HepG2 (cell line): Measurements from ENCODE around the gene POMT1. TPM values are rescaled to one million over a fixed set of nuclear protein-coding genes. Genes with fewer than 3 reads are reported as not detected.
A peak's percentile ranks its signal among the peaks of the same experiment; 100 is the strongest.

ENCODE experiments used
- ATAC-seq: fragments of 200-7000 bp; cut with Tn5 transposase; 3 replicates; pipeline ENCODE4 v1.9.1; 2020; ENCODE audit warnings: mild to moderate bottlenecking, moderate library complexity
- Bru-seq: library from RNA; stranded (reverse); fragments of 400-500 nt; gene quantifications from one replicate; lab custom pipeline; 2021; lab: Mats Ljungman, UMichigan
- BruChase-seq, 2 experiments: library from RNA; stranded (reverse); fragments of 400-500 nt; gene quantifications; one replicate each; lab custom pipeline; 2021; lab: Mats Ljungman, UMichigan
- BruUV-seq: library from RNA; stranded (reverse); fragments of 400-500 nt; replicated peaks from 2 replicates; lab custom pipeline; 2021; lab: Mats Ljungman, UMichigan
- CTCF ChIA-PET: fragments of 300-600 bp; formaldehyde crosslinking; extraction: SDS; loops from one replicate; lab custom pipeline; 2021; ENCODE audit warnings: low total read pairs, inconsistent platforms, low intra/inter-chr PET ratio; lab: Yijun Ruan, JAX
- POLR2A ChIA-PET: fragments of 350-600 bp; sonication (Branson Sonifier 250); formaldehyde crosslinking; loops from one replicate; lab custom pipeline; 2020; ENCODE audit warnings: antibody characterized with exemption, inconsistent platforms; lab: Yijun Ruan, JAX
- DNase-seq: peaks from one replicate; pipeline ENCODE4 v3.0.0-alpha.2; 2015; ENCODE audit warnings: low spot score
- FAIRE-seq: peaks from 3 replicates; lab custom pipeline; 2011; peaks lifted over from hg19 to GRCh38; lab: Jason Lieb, UNC
- H2AFZ ChIP-seq: one replicate; pipeline ENCODE4 v1.6.1; 2011; ENCODE audit warnings: low read length, inconsistent platforms
- H3K27ac ChIP-seq: fragments of 300-600 bp; 3 replicates; pipeline ENCODE4 v1.8.0; 2011; ENCODE audit warnings: mixed run types, mild to moderate bottlenecking, mixed read lengths, low read length, inconsistent platforms; ENCODE audit not compliant: insufficient read depth; ENCODE audit errors: extremely low read length
- H3K27me3 ChIP-seq, 2 experiments: fragments of 200-600 bp in 1 of 2; 2 replicates in 1 of 2; 3 replicates in 1 of 2; pipeline versions ENCODE4 v1.6.0 to v1.8.0; 2011; ENCODE audit warnings: low read length in 2 of 2, mild to moderate bottlenecking in 2 of 2, moderate library complexity in 2 of 2, inconsistent platforms in 1 of 2; ENCODE audit not compliant: insufficient read depth in 2 of 2, control insufficient read depth in 1 of 2
- H3K36me3 ChIP-seq, 2 experiments: fragments of 200-600 bp in 1 of 2; replicated peaks in 1 of 2; 2 replicates in 1 of 2; 3 replicates in 1 of 2; pipeline versions ENCODE4 v1.5.1 to v1.8.0; 2011; ENCODE audit warnings: low read length in 2 of 2, inconsistent platforms in 1 of 2; ENCODE audit not compliant: insufficient read depth in 2 of 2, control insufficient read depth in 1 of 2
- H3K4me1 ChIP-seq: 2 replicates; pipeline ENCODE4 v1.5.1; 2012; ENCODE audit warnings: low read length, inconsistent platforms; ENCODE audit not compliant: insufficient read depth
- H3K4me2 ChIP-seq: 2 replicates; pipeline ENCODE4 v1.6.0; 2011; ENCODE audit warnings: low read depth, low read length, inconsistent platforms
- H3K4me3 ChIP-seq, 3 experiments: fragments of 200-600 bp in 1 of 3; sonication (generic), shearing (Covaris generic) in 1 of 3; replicated peaks in 1 of 3; 2 replicates each; pipeline ENCODE4 v1.5.1; 2011 to 2016; ENCODE audit warnings: low read length in 3 of 3, inconsistent platforms in 2 of 3, low read depth in 2 of 3, mild to moderate bottlenecking in 2 of 3, control low read depth in 1 of 3, mixed read lengths in 1 of 3; ENCODE audit not compliant: insufficient read depth in 1 of 3
- H3K79me2 ChIP-seq: one replicate; pipeline ENCODE4 v1.6.1; 2011; ENCODE audit warnings: low read length, inconsistent platforms; ENCODE audit not compliant: insufficient read depth
- H3K9ac ChIP-seq: 2 replicates; pipeline ENCODE4 v1.6.0; 2011; ENCODE audit warnings: mild to moderate bottlenecking, low read depth, low read length, inconsistent platforms; ENCODE audit not compliant: insufficient read depth
- H3K9me3 ChIP-seq: 2 replicates; pipeline ENCODE4 v1.5.1; 2012; ENCODE audit warnings: mild to moderate bottlenecking, low read length
- H4K20me1 ChIP-seq: 2 replicates; pipeline ENCODE4 v1.6.0; 2011; ENCODE audit warnings: inconsistent platforms, mild to moderate bottlenecking, low read length, moderate library complexity; ENCODE audit not compliant: insufficient read depth
- AGO2 ChIP-seq: fragments of 200-400 bp; formaldehyde crosslinking; optimal IDR thresholded peaks from 2 replicates; pipeline ENCODE3; 2017; ENCODE audit warnings: mild to moderate bottlenecking, low read depth, low read length, moderate library complexity
- FOSL1 ChIP-seq: sonication (generic); formaldehyde crosslinking; IDR thresholded peaks from 2 replicates; pipeline ENCODE4 v1.9.0; 2021; ENCODE audit warnings: missing genetic modification reagents, borderline replicate concordance
- MTA1 ChIP-seq: sonication (generic); formaldehyde crosslinking; IDR thresholded peaks from 2 replicates; pipeline ENCODE4 v1.4.0; 2020; ENCODE audit warnings: missing genetic modification reagents, mild to moderate bottlenecking, borderline replicate concordance
- ZHX2 ChIP-seq, 2 experiments: sonication (generic) in 1 of 2; formaldehyde crosslinking in 1 of 2; IDR thresholded peaks; 2 replicates each; pipeline versions ENCODE4 v1.6.1 to v1.9.0; 2014 to 2022; ENCODE audit warnings: antibody characterized with exemption in 1 of 2, borderline replicate concordance in 1 of 2, inconsistent platforms in 1 of 2, low read depth in 1 of 2, missing genetic modification reagents in 1 of 2
- WGBS: methylation state at CpG from one replicate; pipeline ENCODE4 v1.1.6; 2017; ENCODE audit warnings: low lambda C conversion rate; 5-methylcytosine and 5-hydroxymethylcytosine counted together
- in situ Hi-C: cut with HindIII; loops from 2 replicates; pipeline ENCODE4 v1.10.0; 2017; ENCODE audit warnings: low pct_unique_long_range_greater_than_20kb; ENCODE audit not compliant: extremely low pct_ligation_motif_present
- intact Hi-C: fragments of 100-400 bp; cut with micrococcal nuclease; formaldehyde crosslinking; loops from one replicate; pipeline ENCODE4 v1.10.0; 2022; ENCODE audit not compliant: unreplicated experiment
- long read RNA-seq, 2 experiments: library from RNA in 1 of 2; library from polyadenylated mRNA in 1 of 2; stranded (forward) in 1 of 2; unstranded in 1 of 2; transcript quantifications; one replicate each; pipeline ENCODE4 v2.0.0, GENCODE V29; 2019 to 2022
- polyA minus RNA-seq, 3 experiments: library from RNA; depleted of rRNA, polyadenylated mRNA; stranded (reverse); fragments of >200 nt; gene quantifications; 2 replicates each; pipeline ENCODE4 v1.2.3, GENCODE V29; 2011; ENCODE audit warnings: low replicate concordance in 1 of 3
- polyA plus RNA-seq, 8 experiments: library from polyadenylated mRNA; depleted of rRNA in 3 of 8; stranded (reverse) in 7 of 8; unstranded in 1 of 8; fragments of >200 nt; fragmentation: Illumina TruSeq in 4 of 8; extraction: Trizol in 4 of 8; gene quantifications; 2 replicates each; pipeline versions ENCODE4 v1.2.1 to v1.2.3, GENCODE V29; 2011 to 2016; ENCODE audit warnings: low read depth in 4 of 8, missing spikeins in 1 of 8, mixed read lengths in 1 of 8; ENCODE audit not compliant: insufficient read depth in 1 of 8
- total RNA-seq, 5 experiments: library from RNA; depleted of rRNA; stranded (reverse); fragments of >200 nt; fragmentation: Illumina TruSeq; extraction: Trizol; gene quantifications; 2 replicates each; pipeline ENCODE4 v1.2.3, GENCODE V29; 2016; ENCODE audit warnings: low read depth in 1 of 5

POMT1 gene, protein sequence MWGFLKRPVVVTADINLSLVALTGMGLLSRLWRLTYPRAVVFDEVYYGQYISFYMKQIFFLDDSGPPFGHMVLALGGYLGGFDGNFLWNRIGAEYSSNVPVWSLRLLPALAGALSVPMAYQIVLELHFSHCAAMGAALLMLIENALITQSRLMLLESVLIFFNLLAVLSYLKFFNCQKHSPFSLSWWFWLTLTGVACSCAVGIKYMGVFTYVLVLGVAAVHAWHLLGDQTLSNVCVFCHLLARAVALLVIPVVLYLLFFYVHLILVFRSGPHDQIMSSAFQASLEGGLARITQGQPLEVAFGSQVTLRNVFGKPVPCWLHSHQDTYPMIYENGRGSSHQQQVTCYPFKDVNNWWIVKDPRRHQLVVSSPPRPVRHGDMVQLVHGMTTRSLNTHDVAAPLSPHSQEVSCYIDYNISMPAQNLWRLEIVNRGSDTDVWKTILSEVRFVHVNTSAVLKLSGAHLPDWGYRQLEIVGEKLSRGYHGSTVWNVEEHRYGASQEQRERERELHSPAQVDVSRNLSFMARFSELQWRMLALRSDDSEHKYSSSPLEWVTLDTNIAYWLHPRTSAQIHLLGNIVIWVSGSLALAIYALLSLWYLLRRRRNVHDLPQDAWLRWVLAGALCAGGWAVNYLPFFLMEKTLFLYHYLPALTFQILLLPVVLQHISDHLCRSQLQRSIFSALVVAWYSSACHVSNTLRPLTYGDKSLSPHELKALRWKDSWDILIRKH
- total RNA-seq (2016; rRNA removed; fragmentation: Illumina TruSeq; extraction: Trizol) (6.3 and 21.6 TPM in 2 replicates), polyA plus RNA-seq (2011; rRNA removed) (22.7 and 27.1 TPM in 2 replicates), polyA minus RNA-seq (2011; rRNA and poly(A)+ RNA removed; ENCODE audit: low replicate concordance) (18.6 and 32.0 TPM in 2 replicates), Bru-seq, nascent RNA (percentile 46 among the genes with signal in this experiment), BruChase-seq, experiment 1, labeled RNA remaining after a 6-hour chase (percentile 71 among the genes with signal in this experiment), BruChase-seq, experiment 2, labeled RNA remaining after a 2-hour chase (percentile 63 among the genes with signal in this experiment)
- total RNA-seq (2016; cell fraction: cytosol; rRNA removed; fragmentation: Illumina TruSeq; extraction: Trizol; ENCODE audit: low read depth) = 5.0 and 6.5 TPM in 2 replicates
- total RNA-seq (2016; cell fraction: insoluble cytoplasmic fraction; rRNA removed; fragmentation: Illumina TruSeq; extraction: Trizol) = 5.8 and 22.8 TPM in 2 replicates
- 5.6 and 5.9 TPM in 2 replicates for total RNA-seq (2016; cell fraction: membrane; rRNA removed; fragmentation: Illumina TruSeq; extraction: Trizol)
- 28.2 and 33.1 TPM in 2 replicates for total RNA-seq (2016; cell fraction: nucleus; rRNA removed; fragmentation: Illumina TruSeq; extraction: Trizol)
- polyA plus RNA-seq (2011; cell fraction: cytosol; rRNA removed) = 9.8 and 11.4 TPM in 2 replicates
- polyA plus RNA-seq (2011; cell fraction: nucleus; rRNA removed) = 211 and 287 TPM in 2 replicates
- polyA plus RNA-seq (2012) = 17.9 and 24.4 TPM in 2 replicates
- 1.9 and 2.4 TPM in 2 replicates for polyA plus RNA-seq (2016; cell fraction: cytosol; fragmentation: Illumina TruSeq; extraction: Trizol; ENCODE audit: low read depth)
- 5.5 and 6.3 TPM in 2 replicates for polyA plus RNA-seq (2016; cell fraction: insoluble cytoplasmic fraction; fragmentation: Illumina TruSeq; extraction: Trizol; ENCODE audit: low read depth)
- polyA plus RNA-seq (2016; cell fraction: membrane; fragmentation: Illumina TruSeq; extraction: Trizol; ENCODE audit: low read depth) = 2.9 and 3.8 TPM in 2 replicates
- 70.0 and 76.8 TPM in 2 replicates for polyA plus RNA-seq (2016; cell fraction: nucleus; fragmentation: Illumina TruSeq; extraction: Trizol; ENCODE audit: insufficient read depth, low read depth)
- polyA minus RNA-seq (2011; cell fraction: cytosol; rRNA and poly(A)+ RNA removed) = 4.6 and 4.7 TPM in 2 replicates
- 15.3 and 23.9 TPM in 2 replicates for polyA minus RNA-seq (2011; cell fraction: nucleus; rRNA and poly(A)+ RNA removed)
- long read RNA-seq, experiment 1, partial matches to known transcripts = 1 of 14 reads
- long read RNA-seq, experiment 1, other reads (novel, unspliced or antisense) = 5 of 14 reads
- long read RNA-seq, experiment 2, partial matches to known transcripts = 6 of 22 reads
- long read RNA-seq, experiment 2, other reads (novel, unspliced or antisense) = 12 of 22 reads

- in situ Hi-C loops (no loop called here), intact Hi-C loops (no loop called here)
- H3K4me1 ChIP-seq = peaks cover 33% of the 10 kb centered on the region
- H3K9me3 ChIP-seq = no peaks in the 10 kb centered on the region
- CTCF ChIA-PET = no interaction called here
- DNase-seq (peak; percentile 73), FAIRE-seq (no peak), ATAC-seq (peak; percentile 83)
- H3K9ac ChIP-seq = peak within 1 kb of the TSS; percentile 71
- H3K4me3 ChIP-seq = peak within 1 kb of the TSS; percentile 86 to 91 (median 88)
- WGBS = under 1% methylated on average over 43 of the region's 83 CpGs
- POLR2A ChIA-PET = interaction anchor here (1.1 kb wide), 1 partner anchor 130 kb away, joined by 4 read pairs; no protein-coding TSS in a partner anchor
- H4K20me1 ChIP-seq = no peaks in the 10 kb centered on the region
- peaks cover 0 to 5% of the 10 kb centered on the region in 2 experiments; a peak in 4 of 5 replicates for H3K36me3 ChIP-seq
- H3K4me2 ChIP-seq = peak within 1 kb of the TSS; percentile 99
- H3K79me2 ChIP-seq = peaks cover 2% of the 10 kb centered on the region
- H3K27me3 ChIP-seq = no peaks in the 10 kb centered on the region; a peak in 1 of 5 replicates
- no TSS peak for BruUV-seq
- H3K27ac ChIP-seq = peak within 1 kb of the TSS; percentile 49
- H2AFZ ChIP-seq = peak within 1 kb of the TSS; percentile 54
- peak; percentile 57; the same call in 1 of the 2 replicates for TF ChIP-seq ZHX2 (IDR thresholded peaks at IDR 0.05; ENCODE audit: low read depth)
- no peak for TF ChIP-seq ZHX2 (CRISPR knock-in tag; IDR thresholded peaks at IDR 0.05; ENCODE audit: borderline replicate concordance)
- TF ChIP-seq AGO2 = peak; percentile 97
- peak; percentile 31; the same call in 1 of the 2 replicates for TF ChIP-seq MTA1 (CRISPR knock-in tag)
- no peak for TF ChIP-seq FOSL1
These were observed at the start of gene POMT1 for GRCh38 chr9:131502781-131503625. Gene POMT1 (plus strand): TSS chr9:131502918. CDS start chr9:131504219, 1,301 bp downstream.
